NCI-H2107 treated with DMSO at 0.1 percent for 48 hours (cell line): ENCODE results near the gene SPSB2.
"Not testable (repeated sequence)": the region's sequence is repeated elsewhere in the genome, so short reads cannot be mapped to it uniquely, and the experiment has no call there.

Experiments used
- DNase-seq: peaks from one replicate; lab custom pipeline; 2025; ENCODE audit not compliant: unreplicated experiment; lab: John Stamatoyannopoulos, UW

The SPSB2 gene

GRCh38 chr12:6873094-6874014 lies at the start of gene SPSB2:
TSS of gene SPSB2 (minus strand) at chr12:6873303. CDS start at chr12:6872901, 402 bp downstream.
- peak; percentile 76 for DNase-seq

- DNase-seq = no peak
These were observed 49.2 kb upstream of the SPSB2 start for GRCh38 chr12:6921996-6922946.

GRCh38 chr12:6921539-6921938 lies 48.4 kb upstream of the SPSB2 start:
- DNase-seq = no peak

GRCh38 chr12:6919588-6919987 lies 46.5 kb upstream of the SPSB2 start:
- no peak for DNase-seq

- no peak for DNase-seq
These were observed 44.6 kb upstream of the SPSB2 start for GRCh38 chr12:6917491-6918231.

- no peak for DNase-seq
These were observed 43.5 kb upstream of the SPSB2 start for GRCh38 chr12:6916426-6917200.

GRCh38 chr12:6915789-6916285 lies 42.7 kb upstream of the SPSB2 start:
- DNase-seq = no peak

GRCh38 chr12:6914947-6915788 lies 42.1 kb upstream of the SPSB2 start:
- peak; percentile 9 for DNase-seq

- DNase-seq = peak; percentile 44
These were observed 41.3 kb upstream of the SPSB2 start, which contains the start of gene ENO2 for GRCh38 chr12:6914246-6914946. TSS of gene ENO2 (plus strand) at chr12:6914580. CDS start at chr12:6915833, 1,253 bp downstream.

GRCh38 chr12:6912164-6912935 lies 39.2 kb upstream of the SPSB2 start:
- no peak for DNase-seq

- no peak for DNase-seq
These were observed 36.5 kb upstream of the SPSB2 start for GRCh38 chr12:6909421-6910145.

GRCh38 chr12:6908141-6908540 lies 35.0 kb upstream of the SPSB2 start:
- not testable (repeated sequence) for DNase-seq

- no peak for DNase-seq
These were observed 32.4 kb upstream of the SPSB2 start for GRCh38 chr12:6905414-6906040.

- peak; percentile 92 for DNase-seq
These were observed 31.5 kb upstream of the SPSB2 start, which contains the start of gene LRRC23 for GRCh38 chr12:6904280-6905276. TSS of gene LRRC23 (plus strand) at chr12:6904822. CDS start at chr12:6905634, 812 bp downstream.

GRCh38 chr12:6903722-6904121 lies 30.6 kb upstream of the SPSB2 start:
- no peak for DNase-seq
